Jurkat, Clone E6-1 (cell line): ENCODE measurements around the gene COL6A1.

Experiments used
- DNase-seq: peaks from one replicate; pipeline ENCODE4 v3.0.0-alpha.2; 2011; ENCODE audit warnings: low read depth, low spot score
- H3K4me3 ChIP-seq: 2 replicates; pipeline ENCODE4 v1.5.1; 2011; ENCODE audit warnings: mild to moderate bottlenecking, low read length, control low read depth, moderate library complexity

COL6A1 gene

DNA sequence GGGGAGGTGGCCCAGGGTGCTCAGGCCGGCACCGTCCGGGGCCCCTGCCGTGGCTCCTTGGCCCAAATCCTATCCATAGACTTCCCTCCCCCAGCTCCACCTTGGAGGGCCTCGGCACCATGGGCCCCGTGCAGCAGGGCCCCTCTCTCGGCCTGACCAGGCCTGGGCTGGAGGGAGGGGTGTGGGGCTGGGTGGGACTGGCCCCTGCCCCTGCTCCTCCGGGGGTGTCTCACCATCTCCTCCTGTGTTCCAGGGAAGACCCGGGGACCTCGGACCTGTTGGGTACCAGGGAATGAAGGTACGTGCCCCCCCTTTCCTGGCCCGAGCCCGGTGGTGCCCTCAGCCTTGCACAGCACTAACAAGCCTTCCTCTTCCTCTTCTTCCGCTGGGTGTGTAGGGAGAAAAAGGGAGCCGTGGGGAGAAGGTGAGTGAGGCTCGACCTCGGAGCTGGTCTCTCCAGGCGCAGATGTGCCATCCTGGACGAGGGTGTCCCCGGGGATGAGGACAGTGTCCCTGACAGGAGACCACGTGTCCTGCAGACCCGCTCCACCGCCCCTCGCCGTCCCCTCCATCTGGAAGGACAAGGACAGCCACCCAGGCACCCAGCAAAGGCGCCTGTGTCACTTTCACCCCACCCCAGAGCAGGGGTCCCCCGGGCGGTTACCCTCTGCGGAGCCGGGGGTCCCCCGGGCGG lies 7.9 kb downstream of the COL6A1 start:
- DNase-seq = no peak
- no peak overlapping the region for H3K4me3 ChIP-seq

DNA sequence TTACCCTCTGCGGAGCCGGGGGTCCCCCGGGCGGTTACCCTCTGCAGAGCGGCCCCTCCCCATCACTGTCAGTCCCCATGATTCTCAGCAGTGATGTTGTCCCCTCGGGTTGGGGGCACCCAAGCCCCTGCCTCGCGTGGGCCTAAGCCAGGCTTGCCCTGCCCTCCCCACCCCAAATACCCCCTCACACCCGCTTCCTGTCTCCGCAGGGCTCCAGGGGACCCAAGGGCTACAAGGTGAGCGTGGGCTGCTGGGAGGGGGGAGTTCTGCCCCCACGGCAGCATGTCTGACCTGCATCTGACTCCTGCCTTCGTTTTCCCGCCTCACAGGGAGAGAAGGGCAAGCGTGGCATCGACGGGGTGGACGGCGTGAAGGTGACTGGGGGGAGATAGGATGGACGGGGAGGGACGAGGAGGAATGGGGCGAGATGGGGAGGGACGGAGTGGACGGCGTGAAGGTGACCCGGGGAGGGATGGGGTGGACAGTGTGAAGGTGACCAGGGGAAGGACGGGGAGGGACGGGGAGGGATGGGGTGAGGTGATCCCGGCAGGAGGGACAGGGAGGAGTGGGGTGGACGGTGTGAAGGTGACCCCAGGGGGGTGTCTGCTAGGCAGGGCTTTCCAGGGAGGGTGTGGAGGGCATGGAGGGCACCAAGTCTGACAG lies 8.6 kb downstream of the COL6A1 start:
- DNase-seq = no peak

DNA sequence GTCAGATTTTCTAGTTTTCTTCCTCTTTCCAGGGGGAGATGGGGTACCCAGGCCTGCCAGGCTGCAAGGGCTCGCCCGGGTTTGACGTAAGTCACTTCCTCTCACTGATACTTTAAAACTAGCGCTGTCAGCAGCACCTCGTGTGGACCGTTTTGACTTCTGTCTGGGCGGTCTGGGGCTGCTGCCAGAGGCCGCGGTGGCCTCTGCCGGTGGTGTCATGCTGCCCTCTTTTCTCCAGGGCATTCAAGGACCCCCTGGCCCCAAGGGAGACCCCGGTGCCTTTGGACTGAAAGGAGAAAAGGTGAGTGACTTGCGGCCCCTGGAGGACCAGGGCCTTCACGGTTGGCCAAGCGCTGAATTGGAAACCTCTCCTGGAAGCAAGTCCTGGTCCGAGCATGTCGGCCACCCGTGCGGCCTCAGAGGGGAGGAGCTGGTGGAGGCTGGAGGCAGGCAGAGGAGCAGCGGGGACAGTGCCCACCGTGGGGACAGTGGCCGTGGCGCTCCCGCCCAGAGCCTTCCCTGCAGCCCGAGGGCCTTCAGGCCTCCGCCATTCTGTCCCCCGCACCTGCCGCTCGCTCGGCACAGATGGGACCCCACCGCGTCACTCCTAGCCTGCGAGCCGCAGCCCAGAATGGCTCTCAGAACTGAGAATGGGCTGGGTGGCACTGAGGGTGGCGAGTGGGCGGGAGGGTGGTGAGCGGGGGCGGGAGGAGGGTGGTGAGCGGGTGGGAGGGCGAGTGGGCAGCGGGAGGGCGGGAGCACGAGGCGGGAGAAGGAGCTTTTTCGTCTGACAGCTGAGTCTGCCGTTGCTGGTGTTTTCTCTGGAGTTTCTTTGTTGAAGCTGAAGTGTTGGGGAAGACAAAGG lies 9.4 kb downstream of the COL6A1 start:
- no peak overlapping the region for H3K4me3 ChIP-seq
- no peak for DNase-seq

More for the DNA sequence above, 8.6 kb downstream of the COL6A1 start:
- H3K4me3 ChIP-seq = no peak overlapping the region

DNA sequence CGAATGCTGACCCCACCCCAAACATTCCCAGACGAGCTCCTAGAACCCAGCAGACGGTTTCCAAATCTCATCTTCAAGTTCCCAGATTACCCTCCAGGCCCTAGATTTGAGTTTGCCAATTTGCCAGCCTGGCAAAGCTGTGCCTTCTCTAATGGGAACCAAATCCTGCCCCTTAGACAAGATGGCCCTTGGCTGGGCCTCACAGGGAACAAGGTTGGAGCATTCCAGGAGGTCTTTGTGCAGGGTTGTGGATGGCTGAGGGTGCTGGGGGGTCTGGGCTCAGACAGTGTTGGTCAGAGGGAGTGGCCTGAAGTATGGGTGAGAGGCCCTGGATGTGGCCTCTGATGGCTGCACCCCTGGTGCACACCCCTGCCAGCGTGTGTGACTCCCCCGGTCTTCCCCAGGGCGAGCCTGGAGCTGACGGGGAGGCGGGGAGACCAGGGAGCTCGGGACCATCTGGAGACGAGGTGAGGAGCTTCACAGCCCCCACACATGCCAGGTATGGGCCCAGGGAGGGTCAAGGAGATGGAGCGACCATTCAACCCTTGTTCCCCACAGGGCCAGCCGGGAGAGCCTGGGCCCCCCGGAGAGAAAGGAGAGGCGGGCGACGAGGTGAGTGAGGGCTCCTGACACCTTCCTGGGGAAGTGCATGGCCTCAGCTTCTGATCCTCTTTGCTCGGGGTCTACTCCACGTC lies 10.2 kb downstream of the COL6A1 start:
- DNase-seq = no peak
- H3K4me3 ChIP-seq = no peak overlapping the region

DNA sequence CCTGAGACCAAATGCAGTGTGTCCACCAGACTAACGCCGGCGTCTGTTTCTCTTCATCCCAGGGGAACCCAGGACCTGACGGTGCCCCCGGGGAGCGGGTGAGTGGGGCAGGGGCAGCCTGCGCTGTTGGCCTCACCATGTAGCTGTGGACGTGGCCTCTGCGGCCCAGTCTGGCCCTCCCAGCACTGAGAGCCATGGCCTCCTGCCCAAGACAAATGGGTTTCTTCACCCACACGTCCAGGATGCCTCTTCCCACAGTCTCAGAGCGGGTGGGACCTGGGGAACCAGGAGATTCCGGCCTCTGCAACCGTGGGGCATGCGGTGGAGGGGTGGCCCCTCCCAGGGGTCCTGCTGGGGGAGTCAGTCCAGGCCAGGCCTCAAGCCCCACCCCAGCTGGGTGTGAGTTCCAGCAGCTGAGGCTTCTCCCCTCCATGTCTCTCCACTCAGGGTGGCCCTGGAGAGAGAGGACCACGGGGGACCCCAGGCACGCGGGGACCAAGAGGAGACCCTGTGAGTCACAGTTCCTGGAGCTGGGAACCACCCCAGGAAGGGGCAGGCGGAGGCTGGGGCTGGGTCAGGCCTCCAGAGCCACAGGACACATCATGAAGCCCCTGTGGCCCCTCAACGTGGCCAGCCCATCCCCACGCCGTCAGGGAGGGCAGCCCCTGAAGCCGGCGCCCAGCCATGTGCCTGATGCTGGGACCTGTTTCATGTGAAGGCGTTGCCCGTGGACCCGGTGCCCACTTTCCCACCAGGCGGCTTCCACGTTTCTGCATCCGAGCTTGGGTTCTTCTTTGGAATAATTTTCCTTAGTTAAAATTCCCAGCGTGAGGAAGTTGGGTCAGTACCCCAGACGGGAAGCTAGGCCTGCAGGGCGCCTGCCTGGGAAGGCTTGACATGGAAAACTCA lies 11.0 kb downstream of the COL6A1 start:
- no peak for DNase-seq
- H3K4me3 ChIP-seq = no peak overlapping the region

DNA sequence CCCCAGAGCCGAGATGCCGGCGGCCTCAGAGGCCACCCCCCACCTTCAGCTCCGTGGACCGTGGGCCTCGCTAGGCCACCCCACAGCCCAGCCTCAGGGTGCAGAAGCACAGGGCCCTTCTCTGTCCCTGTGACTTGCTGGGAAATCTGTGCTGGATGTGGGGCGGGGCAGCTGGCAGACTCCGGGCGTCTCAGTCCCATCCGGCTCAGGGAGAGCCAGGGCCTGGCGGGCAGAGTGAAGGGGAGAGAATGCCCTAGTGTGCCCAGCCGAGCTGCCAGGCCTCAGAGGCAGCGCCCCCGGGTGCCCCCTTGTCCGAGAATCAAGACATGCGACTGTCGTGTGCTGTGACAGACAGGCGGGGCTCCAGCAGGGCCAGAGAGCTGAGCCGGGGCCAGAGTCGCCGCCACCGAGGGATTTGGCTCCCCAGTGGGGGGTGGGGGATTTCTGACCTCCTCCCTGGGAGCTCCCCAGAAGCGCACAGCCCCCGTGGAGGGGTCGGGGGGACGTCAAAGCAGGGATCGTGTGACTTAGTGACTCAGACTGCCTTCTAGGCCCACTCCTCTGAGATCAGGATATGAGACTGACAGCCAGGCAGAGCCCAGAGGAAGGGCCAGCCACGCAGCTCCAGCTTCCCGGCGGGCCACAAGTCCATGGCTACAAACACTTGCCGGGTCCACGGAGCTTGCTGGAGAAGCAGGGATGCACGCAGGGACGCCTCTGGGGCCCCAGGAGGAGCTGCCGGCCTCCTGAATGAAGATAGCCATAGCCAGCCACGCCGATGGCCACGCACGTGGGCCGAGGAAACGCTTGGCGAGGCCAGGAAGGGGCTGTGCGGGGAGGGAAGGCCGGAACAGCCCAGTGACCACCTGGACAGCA lies 11.9 kb downstream of the COL6A1 start:
- no peak for DNase-seq
- H3K4me3 ChIP-seq = no peak overlapping the region

DNA sequence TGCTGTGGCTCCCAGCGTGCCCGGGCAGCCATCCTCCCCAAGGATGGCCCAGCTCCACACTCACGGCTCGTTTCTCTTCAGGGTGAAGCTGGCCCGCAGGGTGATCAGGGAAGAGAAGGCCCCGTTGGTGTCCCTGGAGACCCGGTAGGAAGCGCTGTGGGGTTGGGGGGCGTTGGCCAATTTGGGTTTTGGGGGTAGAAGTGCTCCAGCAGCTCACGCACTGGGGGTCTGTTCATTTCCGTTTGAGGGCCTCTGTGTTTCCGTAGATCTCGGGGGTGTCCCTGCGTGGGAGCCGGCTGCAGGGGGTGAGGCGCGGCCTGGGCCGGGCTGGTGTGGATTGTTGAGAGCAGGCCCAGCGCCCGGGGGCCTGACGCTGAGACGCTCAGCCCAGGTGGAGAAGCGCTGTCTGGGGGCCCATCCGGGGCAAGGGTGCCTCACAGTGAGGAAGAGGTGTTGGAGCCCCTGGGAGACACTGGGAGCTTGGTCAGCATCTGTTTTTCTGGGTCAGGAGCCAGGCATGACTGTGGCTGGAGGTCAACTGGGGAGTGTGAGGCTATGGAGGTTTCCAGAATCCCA lies 12.6 kb downstream of the COL6A1 start:
- H3K4me3 ChIP-seq = no peak overlapping the region
- DNase-seq = no peak

DNA sequence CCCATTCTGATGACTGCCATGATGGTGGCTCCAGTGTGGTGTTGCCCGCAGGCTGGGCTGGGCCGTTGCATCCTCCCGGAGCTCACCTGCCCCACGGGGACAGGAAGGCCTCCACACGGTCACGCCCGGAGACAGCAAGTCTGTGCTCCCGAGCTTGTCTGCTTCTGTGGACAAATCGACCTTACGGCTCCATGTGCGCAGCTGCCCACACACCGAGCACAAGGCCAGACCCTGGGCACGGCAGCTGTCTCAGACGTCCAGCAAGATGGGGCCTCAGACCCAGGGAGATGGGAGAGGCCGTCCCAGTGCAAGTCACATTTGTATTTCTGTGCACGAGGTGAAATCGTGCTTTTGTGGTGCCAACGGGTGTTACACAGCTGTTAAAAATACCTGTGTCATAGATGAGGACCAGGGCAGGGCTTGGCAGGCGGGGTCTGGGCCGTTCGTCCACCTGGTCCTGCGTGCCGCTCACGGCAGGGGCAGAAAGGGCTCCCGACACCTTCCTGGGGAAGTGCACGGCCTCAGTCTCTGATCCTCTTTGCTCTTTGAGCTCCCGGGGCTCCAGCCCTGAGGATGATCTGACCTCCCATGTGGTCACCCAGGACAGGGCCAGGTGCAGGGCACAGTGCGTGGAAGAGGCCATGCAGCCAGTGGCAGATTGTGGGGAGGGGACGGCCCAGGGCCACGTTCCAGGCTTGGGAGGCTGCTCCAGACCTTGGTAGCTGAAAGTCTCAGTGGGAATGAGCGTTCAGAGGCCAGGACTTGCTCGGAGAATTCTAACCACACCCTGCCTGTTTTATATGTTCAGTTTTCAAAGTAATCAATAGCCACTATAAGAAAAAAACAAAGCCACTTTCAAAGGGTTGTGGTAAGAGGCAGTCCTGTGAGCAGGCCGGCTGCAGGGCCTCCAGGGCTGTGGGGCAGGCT lies 13.5 kb downstream of the COL6A1 start:
- no peak for DNase-seq
- no peak overlapping the region for H3K4me3 ChIP-seq

DNA sequence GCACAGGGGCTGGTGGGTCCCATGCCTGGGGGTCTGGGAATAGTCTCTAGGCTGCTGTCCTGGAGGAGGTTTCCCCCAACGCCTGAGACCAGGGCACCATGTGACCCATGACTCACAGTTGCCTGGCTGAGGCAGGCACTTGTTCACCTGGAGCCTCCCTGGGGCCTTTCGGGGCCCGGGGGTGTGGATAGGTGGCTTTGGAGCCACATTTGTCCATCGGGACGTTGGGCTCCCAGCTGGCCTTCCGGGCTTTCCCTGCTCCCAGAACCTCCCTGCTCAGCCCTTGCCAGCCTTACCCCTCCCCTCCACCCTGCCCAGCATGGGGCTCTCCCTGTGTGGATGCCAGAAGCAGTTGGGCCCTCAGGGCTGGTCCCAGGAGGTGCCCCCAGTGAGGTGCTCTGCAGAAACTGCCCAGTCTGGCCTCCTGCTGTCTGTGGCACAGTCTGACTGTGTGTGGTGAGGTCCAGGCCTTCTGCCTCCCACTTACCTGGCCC lies 14.2 kb downstream of the COL6A1 start:
- H3K4me3 ChIP-seq = no peak overlapping the region
- no peak for DNase-seq

DNA sequence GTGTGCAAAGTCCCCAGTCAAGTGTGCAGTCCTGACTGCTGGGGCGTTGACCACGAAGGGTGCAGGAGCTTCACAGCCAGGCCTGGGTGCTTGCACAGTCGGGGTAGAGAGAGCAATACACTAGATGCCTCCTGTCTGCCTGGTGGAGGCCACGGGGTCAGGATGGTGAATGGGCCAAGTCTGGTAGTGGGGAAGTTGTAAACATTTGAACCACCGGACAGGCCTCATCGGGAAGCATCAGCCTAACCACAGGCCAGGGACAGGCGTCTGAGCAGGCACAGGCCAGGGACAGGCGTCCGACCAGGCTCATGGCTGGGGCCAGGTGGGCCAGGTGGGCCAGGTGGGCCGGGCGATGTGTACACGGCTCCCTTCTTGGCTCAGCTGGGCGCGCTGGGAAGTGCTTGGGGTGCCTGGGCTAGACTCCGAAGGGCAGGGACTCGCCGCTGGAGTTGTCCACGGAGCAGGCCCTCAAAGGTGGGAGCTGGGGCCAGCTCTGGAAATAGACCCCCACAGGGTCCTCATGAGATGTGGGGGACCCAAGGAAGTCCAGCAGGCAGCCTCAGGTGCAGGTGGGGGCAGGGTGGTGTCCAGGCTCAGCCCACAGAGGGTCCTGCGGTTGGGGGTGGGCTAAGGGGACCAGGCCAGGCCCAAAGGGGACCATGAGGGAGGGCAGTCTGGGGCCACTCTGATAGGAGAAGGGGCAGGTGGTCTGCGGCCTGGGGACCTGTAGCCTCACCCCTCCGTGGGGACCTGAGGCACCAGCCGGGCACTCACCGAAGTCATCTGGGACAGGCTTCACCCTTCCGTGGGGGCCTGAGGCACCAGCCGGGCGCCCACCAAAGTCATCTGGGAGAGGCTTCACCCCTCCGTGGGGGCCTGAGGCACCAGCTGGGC lies 15.0 kb downstream of the COL6A1 start:
- no peak overlapping the region for H3K4me3 ChIP-seq
- no peak for DNase-seq

DNA sequence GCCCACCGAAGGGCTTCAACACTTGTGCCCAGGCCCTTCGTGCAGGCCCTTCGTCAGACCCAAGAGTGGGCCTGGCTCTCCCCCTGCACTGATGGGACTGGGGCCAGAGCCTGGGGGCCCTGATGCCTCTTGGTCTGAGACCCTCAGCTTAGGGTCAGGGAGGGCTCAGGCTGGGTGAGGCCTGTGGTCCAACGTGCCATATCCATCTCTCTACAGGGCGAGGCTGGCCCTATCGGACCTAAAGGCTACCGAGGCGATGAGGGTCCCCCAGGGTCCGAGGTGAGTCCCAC lies 15.6 kb downstream of the COL6A1 start:
- no peak overlapping the region for H3K4me3 ChIP-seq
- no peak for DNase-seq

DNA sequence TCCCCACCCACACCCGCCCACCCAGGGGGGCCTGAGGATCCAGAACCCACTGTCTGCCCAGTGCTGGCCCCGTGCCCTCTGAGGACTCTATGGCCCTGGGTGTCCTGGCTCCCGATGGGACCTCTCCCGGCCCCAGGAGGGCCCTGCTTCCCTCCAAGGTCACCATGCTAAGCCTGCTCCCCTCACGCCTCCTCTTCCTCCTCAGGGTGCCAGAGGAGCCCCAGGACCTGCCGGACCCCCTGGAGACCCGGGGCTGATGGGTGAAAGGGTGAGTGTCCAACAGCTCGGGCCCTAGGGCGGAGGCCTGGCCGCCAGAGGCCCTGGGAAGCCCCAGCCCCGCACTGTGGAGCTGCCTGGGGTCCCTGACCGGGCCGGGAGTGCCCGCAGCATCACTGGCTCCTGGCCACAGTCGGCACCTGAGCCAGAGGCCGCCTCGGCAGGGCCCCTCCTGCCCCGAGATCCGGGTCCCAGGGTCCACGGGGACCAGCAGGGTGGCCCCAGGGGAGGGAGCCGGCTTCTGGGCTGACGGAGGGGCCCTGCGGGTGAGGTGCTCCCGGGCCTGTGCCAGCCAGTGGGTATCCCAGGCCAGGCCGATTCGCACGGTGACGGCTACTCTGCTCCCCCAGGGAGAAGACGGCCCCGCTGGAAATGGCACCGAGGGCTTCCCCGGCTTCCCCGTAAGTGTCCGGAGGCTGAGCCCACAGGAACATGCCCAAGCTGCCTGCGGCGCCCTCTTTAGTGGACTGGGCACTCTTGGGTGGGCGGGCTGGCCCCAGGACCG lies 16.1 kb downstream of the COL6A1 start:
- no peak overlapping the region for H3K4me3 ChIP-seq

DNA sequence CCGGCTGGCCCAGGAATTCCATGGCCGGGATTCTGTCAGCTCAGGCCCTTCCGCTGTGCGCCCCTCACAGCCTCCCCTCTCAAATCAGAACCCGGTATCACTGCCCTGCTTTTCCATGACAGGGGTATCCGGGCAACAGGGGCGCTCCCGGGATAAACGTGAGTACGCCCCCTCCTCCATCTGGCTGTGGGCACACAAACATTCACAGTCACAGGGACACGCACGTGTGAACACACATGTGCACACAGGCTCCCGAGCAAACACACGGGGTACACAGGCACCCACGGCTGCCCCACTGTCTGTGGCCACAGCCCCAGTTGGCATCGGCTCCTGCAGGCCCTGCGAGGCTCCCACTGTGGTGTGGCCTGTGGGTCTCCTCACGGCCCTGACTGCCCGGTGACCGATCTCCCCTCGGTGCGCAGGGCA lies 16.7 kb downstream of the COL6A1 start:
- H3K4me3 ChIP-seq = no peak overlapping the region
- no peak for DNase-seq

More for the DNA sequence above, 16.1 kb downstream of the COL6A1 start:
- DNase-seq = no peak

DNA sequence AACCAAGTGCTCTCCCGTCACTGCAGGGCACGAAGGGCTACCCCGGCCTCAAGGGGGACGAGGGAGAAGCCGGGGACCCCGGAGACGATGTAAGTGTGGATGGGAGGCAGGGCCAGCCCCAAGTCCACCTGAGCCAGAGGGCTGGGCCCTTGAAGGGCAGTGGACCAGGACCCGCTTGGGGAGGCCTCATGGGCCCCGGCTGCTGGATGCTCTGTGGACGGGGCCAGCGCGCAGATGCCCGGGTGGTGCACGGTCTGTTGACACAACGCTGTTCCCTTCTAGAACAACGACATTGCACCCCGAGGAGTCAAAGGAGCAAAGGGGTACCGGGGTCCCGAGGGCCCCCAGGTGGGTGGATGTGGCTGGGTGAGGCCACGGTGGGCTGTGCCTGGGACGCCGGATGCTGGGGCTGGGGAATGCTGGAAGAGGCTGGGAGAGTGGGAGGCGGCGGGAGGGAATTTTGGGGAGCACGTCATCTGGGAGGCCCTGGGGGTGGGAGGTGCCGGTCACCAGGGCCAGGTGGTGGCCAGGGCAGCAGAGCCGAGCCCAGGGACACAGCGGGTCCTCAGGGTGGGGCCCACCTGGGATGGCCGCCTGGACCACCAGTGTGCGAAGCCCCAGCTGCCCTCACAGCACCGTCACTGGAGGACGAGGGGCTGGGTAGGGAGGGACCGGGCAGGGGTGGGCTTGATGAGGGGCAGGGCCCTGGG lies 17.5 kb downstream of the COL6A1 start:
- no peak overlapping the region for H3K4me3 ChIP-seq
- DNase-seq = no peak
